ENCODE measurements around the gene SEZ6.

SEZ6 gene

GRCh38 chr17:29005936-29006511 is at the start of gene SEZ6:
TSS of gene SEZ6 (minus strand) at chr17:29006033. CDS start at chr17:29005869, 164 bp downstream.
- peak; percentile 75 for DNase-seq

- DNase-seq, result no peak
Measured at GRCh38 chr17:29054835-29055234, 49.0 kb upstream of the SEZ6 start.

GRCh38 chr17:29051731-29052130 is 45.9 kb upstream of the SEZ6 start:
- DNase-seq, result no peak

GRCh38 chr17:29051194-29051593 is 45.4 kb upstream of the SEZ6 start:
- no peak for DNase-seq

GRCh38 chr17:29050176-29050575 is 44.3 kb upstream of the SEZ6 start:
- DNase-seq, result no peak

- no peak for DNase-seq
Measured at GRCh38 chr17:29049541-29050145, 43.8 kb upstream of the SEZ6 start.

- peak; percentile 66 for DNase-seq
Measured at GRCh38 chr17:29048440-29049368, 42.9 kb upstream of the SEZ6 start.

GRCh38 chr17:29046473-29046839 is 40.6 kb upstream of the SEZ6 start:
- no peak for DNase-seq

GRCh38 chr17:29045734-29046472 is 40.1 kb upstream of the SEZ6 start:
- DNase-seq, result no peak

GRCh38 chr17:29045026-29045425 is 39.2 kb upstream of the SEZ6 start:
- no peak for DNase-seq

GRCh38 chr17:29043539-29044145 is 37.8 kb upstream of the SEZ6 start:
- DNase-seq, result no peak

GRCh38 chr17:29042679-29043538 is 37.1 kb upstream of the SEZ6 start, which contains the start of gene PIPOX:
TSS of gene PIPOX (plus strand) at chr17:29043141. CDS start at chr17:29043226, 85 bp downstream.
- peak; percentile 32 for DNase-seq

GRCh38 chr17:29042026-29042678 is 36.3 kb upstream of the SEZ6 start:
- no peak for DNase-seq

- no peak for DNase-seq
Measured at GRCh38 chr17:29041571-29041970, 35.7 kb upstream of the SEZ6 start.

- no peak for DNase-seq
Measured at GRCh38 chr17:29041091-29041490, 35.3 kb upstream of the SEZ6 start.

- DNase-seq, result no peak
Measured at GRCh38 chr17:29039764-29040598, 34.1 kb upstream of the SEZ6 start.

GRCh38 chr17:29038085-29038795 is 32.4 kb upstream of the SEZ6 start:
- no peak for DNase-seq

- DNase-seq, result no peak
Measured at GRCh38 chr17:29037739-29038084, 31.9 kb upstream of the SEZ6 start.

GRCh38 chr17:29036584-29036983 is 30.8 kb upstream of the SEZ6 start:
- no peak for DNase-seq

- DNase-seq, result no peak
Measured at GRCh38 chr17:29034510-29034909, 28.7 kb upstream of the SEZ6 start.
